CD4-positive, alpha-beta T cell treated with Interleukin-6 for 4 hours (primary cell): ENCODE measurements around the gene NUDCD3.

Source experiments
- DNase-seq: peaks from one replicate; pipeline ENCODE4 v3.0.0-alpha.2; 2020; ENCODE audit warnings: mixed read lengths

Gene NUDCD3

GRCh38 chr7:44398511-44398911, 91.9 kb downstream of the NUDCD3 start:
- DNase-seq = no peak

- DNase-seq = no peak
Measured at GRCh38 chr7:44396931-44397545, 93.4 kb downstream of the NUDCD3 start.

GRCh38 chr7:44396496-44396895, 94.0 kb downstream of the NUDCD3 start:
- DNase-seq = no peak

- no peak for DNase-seq
Measured at GRCh38 chr7:44395067-44395466, 95.4 kb downstream of the NUDCD3 start.

- DNase-seq = no peak
Measured at GRCh38 chr7:44394636-44395035, 95.8 kb downstream of the NUDCD3 start.

GRCh38 chr7:44394112-44394447, 96.4 kb downstream of the NUDCD3 start:
- DNase-seq = no peak

- DNase-seq = no peak
Measured at GRCh38 chr7:44393238-44394111, 97.0 kb downstream of the NUDCD3 start.

- no peak for DNase-seq
Measured at GRCh38 chr7:44392618-44393010, 97.8 kb downstream of the NUDCD3 start.

- no peak for DNase-seq
Measured at GRCh38 chr7:44391746-44392617, 98.5 kb downstream of the NUDCD3 start.

GRCh38 chr7:44391171-44391570, 99.3 kb downstream of the NUDCD3 start:
- DNase-seq = no peak

- DNase-seq = no peak
Measured at GRCh38 chr7:44390701-44391100, 99.8 kb downstream of the NUDCD3 start.

GRCh38 chr7:44388089-44388970, 102.1 kb downstream of the NUDCD3 start:
- no peak for DNase-seq

GRCh38 chr7:44387389-44387788, 103.1 kb downstream of the NUDCD3 start:
- no peak for DNase-seq

- DNase-seq = no peak
Measured at GRCh38 chr7:44386139-44386913, 104.1 kb downstream of the NUDCD3 start.

GRCh38 chr7:44385434-44386138, 104.9 kb downstream of the NUDCD3 start:
- DNase-seq = no peak

- DNase-seq = no peak
Measured at GRCh38 chr7:44384586-44385433, 105.6 kb downstream of the NUDCD3 start.

GRCh38 chr7:44383566-44383965, 106.9 kb downstream of the NUDCD3 start:
- DNase-seq = no peak

- no peak for DNase-seq
Measured at GRCh38 chr7:44382459-44383265, 107.8 kb downstream of the NUDCD3 start.
